ENCODE data around the gene FAM13A. TPM values are rescaled to one million over a fixed set of nuclear protein-coding genes. Genes with fewer than 3 reads are reported as not detected.

Gene FAM13A
- total RNA-seq, 1 donor from 2014 or later, result 16.7 TPM

DNA sequence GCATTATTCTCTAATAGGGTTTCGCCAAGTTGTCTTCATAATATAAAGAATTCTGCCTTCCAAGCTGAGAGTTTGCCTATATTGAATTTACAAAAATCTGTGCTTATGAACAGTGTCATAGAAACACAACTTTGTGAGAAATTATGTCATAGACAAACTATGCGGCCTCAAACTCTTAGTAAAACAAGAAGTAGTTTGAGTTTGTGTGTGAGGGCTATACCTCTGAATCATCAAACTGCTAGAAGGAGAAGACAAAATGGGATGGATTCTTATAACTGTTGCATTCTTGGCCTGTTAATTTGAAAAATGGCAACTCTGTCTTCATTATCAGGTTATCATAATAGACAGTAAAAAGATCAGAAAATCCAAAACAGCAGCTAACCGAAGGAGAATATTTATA, 313.3 kb downstream of the FAM13A start:
- H3K4me1 Mint-ChIP-seq (ENCODE audit: unreplicated experiment), result no peaks in the 10 kb centered on the region
- H3K27ac Mint-ChIP-seq (ENCODE audit: unreplicated experiment), result no peak overlapping the region
- no peak for TF ChIP-seq CTCF (IDR thresholded peaks at IDR 0.05; ENCODE audit: unreplicated experiment)
- H3K27me3 Mint-ChIP-seq (ENCODE audit: unreplicated experiment), result no peaks in the 10 kb centered on the region
- no peak overlapping the region for H3K4me3 Mint-ChIP-seq (ENCODE audit: unreplicated experiment)
- H3K9me3 Mint-ChIP-seq (ENCODE audit: unreplicated experiment), result no peaks in the 10 kb centered on the region
- DNase-seq (ENCODE audit: low spot score), result no peak
- peaks cover 18% of the 10 kb centered on the region for H3K36me3 Mint-ChIP-seq (ENCODE audit: low read depth, unreplicated experiment)

DNA sequence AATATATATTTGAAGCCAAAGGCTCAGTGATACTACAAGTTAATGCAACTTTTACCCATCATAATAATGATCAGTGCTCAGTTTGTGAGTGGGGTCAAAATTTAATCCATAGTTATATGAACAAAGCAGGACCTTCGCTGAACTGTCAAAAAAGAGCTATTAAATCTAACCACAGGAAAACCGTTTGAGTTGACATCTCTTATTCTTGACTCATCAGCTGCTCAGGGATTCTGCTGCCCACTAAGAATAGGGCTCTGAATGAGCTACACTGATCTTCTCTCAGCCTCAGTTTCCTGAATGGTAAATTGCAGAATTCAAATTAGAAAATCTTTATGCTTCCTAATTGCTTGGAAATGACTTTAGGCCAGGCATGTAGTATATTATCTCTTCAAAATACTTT, 314.4 kb downstream of the FAM13A start:
- no peak overlapping the region for H3K4me3 Mint-ChIP-seq (ENCODE audit: unreplicated experiment)
- H3K36me3 Mint-ChIP-seq (ENCODE audit: low read depth, unreplicated experiment), result peaks cover 9% of the 10 kb centered on the region
- TF ChIP-seq CTCF (IDR thresholded peaks at IDR 0.05; ENCODE audit: unreplicated experiment), result no peak
- no peaks in the 10 kb centered on the region for H3K4me1 Mint-ChIP-seq (ENCODE audit: unreplicated experiment)
- no peak overlapping the region for H3K27ac Mint-ChIP-seq (ENCODE audit: unreplicated experiment)
- H3K27me3 Mint-ChIP-seq (ENCODE audit: unreplicated experiment), result no peaks in the 10 kb centered on the region
- no peaks in the 10 kb centered on the region for H3K9me3 Mint-ChIP-seq (ENCODE audit: unreplicated experiment)
- no peak for DNase-seq (ENCODE audit: low spot score)

- no peak for DNase-seq (ENCODE audit: low spot score)
- Mint-ChIP-seq H3K27me3 (ENCODE audit: unreplicated experiment) (peaks cover 2% of the 10 kb centered on the region), H3K4me1 (ENCODE audit: unreplicated experiment) (no peaks in the 10 kb centered on the region), H3K36me3 (ENCODE audit: low read depth, unreplicated experiment) (peaks cover 3% of the 10 kb centered on the region), H3K4me3 (ENCODE audit: unreplicated experiment) (no peak overlapping the region), H3K9me3 (ENCODE audit: unreplicated experiment) (no peaks in the 10 kb centered on the region), H3K27ac (ENCODE audit: unreplicated experiment) (no peak overlapping the region)
- no peak for TF ChIP-seq CTCF (IDR thresholded peaks at IDR 0.05; ENCODE audit: unreplicated experiment)
Observed at GRCh38 chr4:88738180-88738579, 318.8 kb downstream of the FAM13A start.

GRCh38 chr4:88737307-88737941, 319.6 kb downstream of the FAM13A start:
- peak overlapping the region; percentile 14 for H3K27ac Mint-ChIP-seq (ENCODE audit: unreplicated experiment)
- H3K36me3 Mint-ChIP-seq (ENCODE audit: low read depth, unreplicated experiment), result peaks cover 3% of the 10 kb centered on the region
- no peaks in the 10 kb centered on the region for H3K9me3 Mint-ChIP-seq (ENCODE audit: unreplicated experiment)
- H3K4me3 Mint-ChIP-seq (ENCODE audit: unreplicated experiment), result no peak overlapping the region
- TF ChIP-seq CTCF (IDR thresholded peaks at IDR 0.05; ENCODE audit: unreplicated experiment), result no peak
- no peak for DNase-seq (ENCODE audit: low spot score)
- H3K27me3 Mint-ChIP-seq (ENCODE audit: unreplicated experiment), result peaks cover 2% of the 10 kb centered on the region
- no peaks in the 10 kb centered on the region for H3K4me1 Mint-ChIP-seq (ENCODE audit: unreplicated experiment)

DNA sequence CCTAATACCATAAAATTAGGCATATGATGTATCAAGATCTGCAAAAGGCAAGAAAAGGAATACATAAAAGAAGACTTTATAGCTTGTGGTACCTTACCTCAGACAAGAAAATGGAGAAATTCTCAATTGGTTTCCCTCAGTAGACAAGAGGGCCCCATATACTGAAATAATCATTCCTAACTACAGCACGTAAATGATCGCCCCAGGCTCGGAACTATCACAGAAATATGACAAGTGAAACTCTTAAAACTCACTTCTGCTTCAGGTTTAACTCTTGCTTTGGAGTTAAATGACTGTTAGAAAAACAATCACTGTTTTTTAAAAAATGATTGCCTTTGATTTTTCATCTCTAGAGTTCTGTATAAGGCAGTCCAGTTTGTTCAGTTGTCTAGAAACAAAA, 320.7 kb downstream of the FAM13A start:
- H3K27me3 Mint-ChIP-seq (ENCODE audit: unreplicated experiment), result peaks cover 2% of the 10 kb centered on the region
- no peak overlapping the region for H3K27ac Mint-ChIP-seq (ENCODE audit: unreplicated experiment)
- peaks cover 1% of the 10 kb centered on the region for H3K4me1 Mint-ChIP-seq (ENCODE audit: unreplicated experiment)
- DNase-seq (ENCODE audit: low spot score), result no peak
- TF ChIP-seq CTCF (IDR thresholded peaks at IDR 0.05; ENCODE audit: unreplicated experiment), result no peak
- peaks cover 5% of the 10 kb centered on the region for H3K36me3 Mint-ChIP-seq (ENCODE audit: low read depth, unreplicated experiment)
- no peaks in the 10 kb centered on the region for H3K9me3 Mint-ChIP-seq (ENCODE audit: unreplicated experiment)
- H3K4me3 Mint-ChIP-seq (ENCODE audit: unreplicated experiment), result no peak overlapping the region

Measured in endothelial cell (in vitro differentiated cells).